Glutamatergic neuron (in vitro differentiated cells): Measurements from ENCODE around the gene FPR3. TPM values are rescaled to one million over a fixed set of nuclear protein-coding genes. Genes with fewer than 3 reads are reported as not detected.
"Not testable (repeated sequence)": the region's sequence is repeated elsewhere in the genome, so short reads cannot be mapped to it uniquely, and the experiment has no call there.

Experiments used
- DNase-seq: peaks from one replicate; pipeline ENCODE4 v3.0.0; 2022
- H3K27ac Mint-ChIP-seq: one replicate; pipeline ENCODE4 v1.8.0; 2020; ENCODE audit warnings: mild to moderate bottlenecking, mixed read lengths, inconsistent platforms; ENCODE audit not compliant: unreplicated experiment
- H3K27me3 Mint-ChIP-seq: one replicate; pipeline ENCODE4 v1.8.0; 2020; ENCODE audit warnings: mild to moderate bottlenecking, moderate library complexity, mixed read lengths, inconsistent platforms; ENCODE audit not compliant: unreplicated experiment
- H3K36me3 Mint-ChIP-seq: one replicate; pipeline ENCODE4 v1.8.0; 2020; ENCODE audit warnings: mild to moderate bottlenecking, mixed read lengths, inconsistent platforms; ENCODE audit not compliant: unreplicated experiment
- H3K4me1 Mint-ChIP-seq: one replicate; pipeline ENCODE4 v1.8.0; 2020; ENCODE audit warnings: mild to moderate bottlenecking, low read depth, mixed read lengths, inconsistent platforms; ENCODE audit not compliant: unreplicated experiment
- H3K4me3 Mint-ChIP-seq: one replicate; pipeline ENCODE4 v1.8.0; 2020; ENCODE audit warnings: mild to moderate bottlenecking, mixed read lengths, inconsistent platforms; ENCODE audit not compliant: unreplicated experiment
- H3K9me3 Mint-ChIP-seq: one replicate; pipeline ENCODE4 v1.8.0; 2020; ENCODE audit warnings: mild to moderate bottlenecking, moderate library complexity, mixed read lengths, inconsistent platforms; ENCODE audit not compliant: unreplicated experiment
- total RNA-seq: library from RNA; stranded (reverse); fragmentation: NEBNext Ultra II Directional; extraction: Animal tissue kit (Norgen Biotek cat#: 25700); gene quantifications from one replicate; pipeline ENCODE4 v1.2.1, GENCODE V29; 2021; ENCODE audit not compliant: unreplicated experiment
- TF ChIP-seq, protein P1 (sequence below): fragments of 200-600 bp; sonication (generic); IDR thresholded peaks from one replicate; pipeline ENCODE4 v1.5.0; 2021; ENCODE audit not compliant: partially characterized antibody, unreplicated experiment

The FPR3 gene
- total RNA-seq, 1 donor from 2014 or later, result not detected

GRCh38 chr19:51761696-51762095, 33.3 kb upstream of the FPR3 start:
- Mint-ChIP-seq H3K27me3 (peaks cover 3% of the 10 kb centered on the region), H3K9me3 (no peaks in the 10 kb centered on the region), H3K4me1 (no peaks in the 10 kb centered on the region), H3K4me3 (no peak overlapping the region), H3K36me3 (no peaks in the 10 kb centered on the region), H3K27ac (no peak overlapping the region)
- no peak for DNase-seq
- TF ChIP-seq, protein P1, sequence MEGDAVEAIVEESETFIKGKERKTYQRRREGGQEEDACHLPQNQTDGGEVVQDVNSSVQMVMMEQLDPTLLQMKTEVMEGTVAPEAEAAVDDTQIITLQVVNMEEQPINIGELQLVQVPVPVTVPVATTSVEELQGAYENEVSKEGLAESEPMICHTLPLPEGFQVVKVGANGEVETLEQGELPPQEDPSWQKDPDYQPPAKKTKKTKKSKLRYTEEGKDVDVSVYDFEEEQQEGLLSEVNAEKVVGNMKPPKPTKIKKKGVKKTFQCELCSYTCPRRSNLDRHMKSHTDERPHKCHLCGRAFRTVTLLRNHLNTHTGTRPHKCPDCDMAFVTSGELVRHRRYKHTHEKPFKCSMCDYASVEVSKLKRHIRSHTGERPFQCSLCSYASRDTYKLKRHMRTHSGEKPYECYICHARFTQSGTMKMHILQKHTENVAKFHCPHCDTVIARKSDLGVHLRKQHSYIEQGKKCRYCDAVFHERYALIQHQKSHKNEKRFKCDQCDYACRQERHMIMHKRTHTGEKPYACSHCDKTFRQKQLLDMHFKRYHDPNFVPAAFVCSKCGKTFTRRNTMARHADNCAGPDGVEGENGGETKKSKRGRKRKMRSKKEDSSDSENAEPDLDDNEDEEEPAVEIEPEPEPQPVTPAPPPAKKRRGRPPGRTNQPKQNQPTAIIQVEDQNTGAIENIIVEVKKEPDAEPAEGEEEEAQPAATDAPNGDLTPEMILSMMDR, result no peak

- DNase-seq, result no peak
- Mint-ChIP-seq H3K4me3 (no peak overlapping the region), H3K27ac (no peak overlapping the region), H3K9me3 (no peaks in the 10 kb centered on the region), H3K36me3 (no peaks in the 10 kb centered on the region), H3K27me3 (peaks cover 3% of the 10 kb centered on the region), H3K4me1 (no peaks in the 10 kb centered on the region)
- TF ChIP-seq, protein P1, result no peak
These were observed 29.9 kb upstream of the FPR3 start for GRCh38 chr19:51765086-51765485.

- TF ChIP-seq, protein P1, result no peak
- no peak overlapping the region for H3K4me3 Mint-ChIP-seq
- H3K36me3 Mint-ChIP-seq, result no peaks in the 10 kb centered on the region
- H3K9me3 Mint-ChIP-seq, result no peaks in the 10 kb centered on the region
- no peak overlapping the region for H3K27ac Mint-ChIP-seq
- no peaks in the 10 kb centered on the region for H3K4me1 Mint-ChIP-seq
- DNase-seq, result no peak
- H3K27me3 Mint-ChIP-seq, result peaks cover 3% of the 10 kb centered on the region
These were observed 28.5 kb upstream of the FPR3 start for GRCh38 chr19:51766461-51766860.

DNA sequence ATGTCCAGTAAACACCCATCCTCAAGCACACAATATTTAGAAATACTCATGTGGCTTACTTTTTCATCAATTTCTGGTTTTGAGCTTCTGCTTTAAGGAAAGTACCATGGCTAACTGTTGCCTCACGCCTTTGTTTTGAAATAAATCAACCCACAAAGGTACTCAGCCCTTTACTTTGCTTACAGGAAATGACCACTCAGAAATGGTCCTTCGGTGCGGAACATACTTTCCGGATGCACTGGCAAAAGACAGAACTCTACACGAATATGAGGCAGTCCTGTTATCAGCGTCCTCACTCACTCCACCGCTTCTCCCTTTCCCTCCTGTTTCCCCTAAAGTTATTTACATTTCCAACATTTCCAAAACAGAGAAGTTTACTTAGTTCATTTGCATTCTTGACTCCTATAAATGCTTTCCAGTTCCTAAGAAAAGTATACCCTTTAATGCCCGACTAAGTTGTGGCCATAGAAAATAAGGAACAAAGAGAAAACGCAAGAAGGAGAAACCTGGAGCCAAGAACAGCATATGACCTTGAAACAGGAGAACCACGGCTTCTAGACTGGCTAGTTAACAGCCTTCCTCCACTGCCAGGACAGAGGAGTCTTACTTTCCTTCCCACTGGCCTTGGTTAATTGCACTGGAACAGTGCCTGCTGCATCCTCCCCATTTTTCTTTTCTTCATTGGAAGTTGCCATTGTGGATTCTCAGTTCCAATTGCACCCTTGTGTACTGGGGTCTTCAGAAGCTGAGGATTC, 23.4 kb upstream of the FPR3 start:
- no peak overlapping the region for H3K27ac Mint-ChIP-seq
- TF ChIP-seq, protein P1, result no peak
- H3K4me3 Mint-ChIP-seq, result no peak overlapping the region

DNA sequence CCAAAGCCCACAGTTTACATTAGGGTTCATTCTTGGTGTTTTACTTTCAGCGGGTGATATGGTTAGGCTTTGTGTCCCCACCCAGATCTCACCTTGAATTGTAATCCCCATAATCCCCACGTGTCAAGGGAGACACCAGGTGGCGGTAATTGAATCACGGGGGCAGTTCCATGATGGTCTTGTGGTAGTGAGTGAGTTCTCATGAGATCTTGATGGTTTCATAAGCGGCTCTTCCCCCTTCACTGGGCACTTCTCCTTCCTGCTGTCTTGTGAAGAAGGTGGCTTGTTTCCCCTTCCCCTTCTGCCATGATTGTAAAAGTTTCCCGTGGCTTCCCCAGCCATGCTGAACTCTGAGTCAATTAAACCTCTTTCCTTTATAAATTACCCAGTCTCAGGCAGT, 22.0 kb upstream of the FPR3 start:
- no peaks in the 10 kb centered on the region for H3K36me3 Mint-ChIP-seq
- H3K9me3 Mint-ChIP-seq, result peaks cover 2% of the 10 kb centered on the region
- no peak overlapping the region for H3K4me3 Mint-ChIP-seq
- TF ChIP-seq, protein P1, result no peak
- H3K27me3 Mint-ChIP-seq, result no peaks in the 10 kb centered on the region
- H3K4me1 Mint-ChIP-seq, result no peaks in the 10 kb centered on the region
- H3K27ac Mint-ChIP-seq, result no peak overlapping the region
- DNase-seq, result no peak

More for the DNA sequence above, 23.4 kb upstream of the FPR3 start:
- H3K36me3 Mint-ChIP-seq, result no peaks in the 10 kb centered on the region
- no peaks in the 10 kb centered on the region for H3K9me3 Mint-ChIP-seq
- no peaks in the 10 kb centered on the region for H3K27me3 Mint-ChIP-seq
- DNase-seq, result no peak
- H3K4me1 Mint-ChIP-seq, result no peaks in the 10 kb centered on the region

DNA sequence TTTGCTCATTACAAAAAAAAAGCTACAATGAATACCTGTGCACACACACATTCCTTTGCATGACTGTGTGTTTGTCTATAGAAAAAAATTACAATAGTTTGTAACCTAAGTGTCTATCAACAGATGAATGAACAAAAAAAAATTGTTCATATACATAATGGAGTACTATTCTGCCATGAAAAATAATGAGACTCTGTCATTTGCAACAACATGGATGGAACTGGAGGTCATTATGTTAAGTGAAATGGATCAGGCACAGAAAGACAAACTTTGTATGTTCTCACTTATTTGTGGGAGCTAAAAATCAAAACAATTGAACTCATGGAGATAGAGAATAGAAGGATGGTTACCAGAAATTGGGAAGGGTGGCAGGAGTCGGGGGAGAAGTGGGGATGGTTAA, 18.4 kb upstream of the FPR3 start:
- not testable (repeated sequence) for H3K4me3 Mint-ChIP-seq, H3K27ac Mint-ChIP-seq, H3K36me3 Mint-ChIP-seq

More for the DNA sequence above, 18.4 kb upstream of the FPR3 start:
- H3K4me1 Mint-ChIP-seq, DNase-seq, H3K9me3 Mint-ChIP-seq, H3K27me3 Mint-ChIP-seq: not testable (repeated sequence)
